ENCODE data around the gene SLC22A12.

Gene SLC22A12

DNA sequence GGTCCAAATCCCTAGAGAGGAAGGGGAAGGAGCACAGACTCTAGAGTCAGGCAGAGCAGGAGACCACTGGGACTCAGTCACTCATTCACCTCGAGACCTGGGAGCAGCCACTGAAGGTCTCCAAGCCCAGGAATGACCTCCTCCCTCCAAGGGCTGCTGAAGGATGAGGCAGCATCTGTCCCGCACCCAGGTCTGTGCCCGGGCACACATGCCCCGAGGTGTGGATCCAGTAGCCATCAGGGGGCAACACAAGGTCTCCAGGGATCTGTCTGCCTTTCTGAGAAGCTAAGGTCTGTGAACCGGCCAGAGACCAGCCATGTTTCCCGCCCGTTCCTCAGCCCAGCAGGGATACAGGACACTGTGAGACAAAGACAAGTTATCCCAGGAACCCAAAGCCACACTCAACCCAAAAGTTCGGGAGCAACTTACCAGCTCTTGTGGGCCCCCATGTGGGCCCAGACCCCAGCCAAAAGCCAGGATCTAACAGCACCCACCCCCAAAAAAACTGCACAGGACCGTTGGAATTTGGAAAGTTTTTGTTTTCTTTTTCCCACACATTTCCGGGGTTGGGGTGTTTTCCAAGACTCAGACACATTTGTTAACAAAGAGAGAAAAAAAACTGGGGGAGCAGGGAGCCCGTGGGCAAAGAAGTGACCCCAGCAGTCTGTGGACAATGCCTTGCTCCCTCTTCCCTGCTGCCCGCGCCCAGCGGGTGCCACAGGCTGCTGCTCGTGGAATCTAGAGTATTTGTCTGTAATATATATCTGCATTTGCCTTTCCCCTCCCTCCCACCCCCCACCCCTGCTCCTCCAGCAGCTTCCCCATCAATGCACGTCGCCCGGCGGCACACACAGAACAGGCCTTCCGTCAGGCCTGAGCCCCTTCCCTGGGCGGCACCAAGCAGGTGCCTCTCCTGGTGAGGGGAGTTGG lies 14.9 kb downstream of the SLC22A12 start:
- DNase-seq = no peak

DNA sequence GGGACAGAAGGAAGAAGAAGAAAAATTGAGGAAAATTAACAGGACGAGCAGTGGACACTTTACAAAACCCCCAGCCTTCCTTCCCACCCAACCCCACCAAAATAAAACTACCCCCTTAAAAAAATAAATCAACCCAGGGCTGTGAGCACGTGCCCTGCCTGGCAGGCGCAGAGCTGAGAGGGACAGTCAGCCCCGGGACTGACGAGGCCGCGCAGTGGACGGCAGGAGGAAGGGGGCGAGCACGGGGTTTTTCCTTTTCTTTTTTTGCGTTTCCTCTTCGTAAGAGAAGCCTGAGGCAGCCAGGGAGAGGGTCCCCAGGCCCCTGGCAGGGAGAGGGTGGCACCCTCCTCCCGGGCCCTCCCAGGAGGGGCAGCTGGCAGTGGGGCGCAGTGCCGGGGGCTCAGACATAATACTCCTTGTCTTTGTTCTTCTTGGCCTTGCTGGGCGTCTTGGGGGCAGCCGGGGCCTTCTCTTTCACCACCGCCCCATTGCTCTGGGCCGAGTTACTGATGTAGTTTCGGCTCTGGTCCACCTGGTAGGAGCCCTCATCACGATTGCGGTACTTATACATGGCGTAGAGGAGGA lies 15.9 kb downstream of the SLC22A12 start:
- no peak for DNase-seq

DNA sequence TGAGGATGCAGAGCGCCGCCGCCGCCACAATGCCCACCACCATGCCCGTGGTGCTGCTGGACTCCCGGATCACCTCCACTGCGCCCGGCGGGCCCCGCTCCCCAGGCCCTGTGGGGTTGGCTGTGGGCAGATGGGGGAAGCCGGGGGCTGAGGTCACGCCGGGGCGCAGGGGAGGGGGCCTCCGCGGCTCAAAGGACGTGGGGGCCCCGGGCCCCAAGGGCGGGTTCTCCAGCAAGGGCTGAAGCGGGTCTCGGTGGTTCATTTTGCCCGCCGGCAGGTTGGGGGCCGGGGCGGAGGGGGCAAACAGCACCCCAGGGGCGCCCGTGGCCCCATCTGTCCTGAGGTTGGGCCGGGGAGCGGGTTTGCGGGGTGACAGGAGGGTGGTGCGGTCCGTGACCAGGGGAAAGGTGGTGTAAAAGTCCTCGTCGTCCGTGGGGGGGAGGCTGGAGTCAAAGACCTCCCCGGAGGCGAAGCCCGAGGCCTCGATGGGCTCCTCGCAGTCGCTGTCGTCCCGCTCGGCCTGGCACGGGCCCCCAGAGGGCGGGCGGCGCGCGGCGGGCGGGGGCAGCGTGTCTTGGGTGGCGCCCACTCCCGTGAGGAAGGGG lies 16.5 kb downstream of the SLC22A12 start:
- no peak for DNase-seq

DNA sequence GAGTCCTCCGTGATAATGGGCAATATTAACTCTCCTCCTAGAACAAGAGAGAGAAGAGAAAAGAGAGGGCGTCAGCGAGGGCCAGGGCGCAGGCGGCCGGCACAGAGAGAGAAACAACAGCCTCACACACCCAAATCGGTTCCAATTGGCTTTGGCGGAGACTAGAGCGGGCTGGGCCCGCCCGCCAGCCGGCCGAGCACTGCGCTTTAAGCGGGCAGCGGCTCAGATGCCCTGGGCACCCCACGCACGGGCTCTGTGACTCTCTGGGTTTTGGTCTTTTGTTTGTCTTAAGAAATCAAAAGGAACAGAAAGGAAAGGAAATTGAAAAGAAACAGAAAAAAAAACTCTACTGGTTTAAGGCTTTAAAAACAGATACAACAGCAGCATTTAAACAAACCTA lies 17.0 kb downstream of the SLC22A12 start:
- DNase-seq = no peak

DNA sequence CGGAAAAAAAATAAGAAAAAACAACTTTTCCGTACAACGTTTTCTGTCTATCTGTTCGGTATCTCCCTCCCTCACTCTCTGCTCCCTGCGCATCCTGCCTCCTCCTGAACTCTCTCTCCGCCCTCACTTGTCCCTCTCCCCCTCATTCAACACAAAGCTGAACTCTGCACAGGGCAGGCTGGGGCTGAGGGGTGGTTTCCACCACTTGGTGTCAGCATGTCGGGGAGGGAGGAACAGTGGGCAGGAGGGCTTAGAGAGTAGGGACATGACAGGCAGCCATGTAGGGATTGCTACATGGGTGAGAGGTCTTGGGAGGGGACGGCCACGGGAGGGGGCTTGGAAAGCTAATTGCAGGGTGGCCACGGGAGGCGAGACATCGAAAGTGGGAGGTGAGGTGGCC lies 17.6 kb downstream of the SLC22A12 start:
- DNase-seq = no peak

DNA sequence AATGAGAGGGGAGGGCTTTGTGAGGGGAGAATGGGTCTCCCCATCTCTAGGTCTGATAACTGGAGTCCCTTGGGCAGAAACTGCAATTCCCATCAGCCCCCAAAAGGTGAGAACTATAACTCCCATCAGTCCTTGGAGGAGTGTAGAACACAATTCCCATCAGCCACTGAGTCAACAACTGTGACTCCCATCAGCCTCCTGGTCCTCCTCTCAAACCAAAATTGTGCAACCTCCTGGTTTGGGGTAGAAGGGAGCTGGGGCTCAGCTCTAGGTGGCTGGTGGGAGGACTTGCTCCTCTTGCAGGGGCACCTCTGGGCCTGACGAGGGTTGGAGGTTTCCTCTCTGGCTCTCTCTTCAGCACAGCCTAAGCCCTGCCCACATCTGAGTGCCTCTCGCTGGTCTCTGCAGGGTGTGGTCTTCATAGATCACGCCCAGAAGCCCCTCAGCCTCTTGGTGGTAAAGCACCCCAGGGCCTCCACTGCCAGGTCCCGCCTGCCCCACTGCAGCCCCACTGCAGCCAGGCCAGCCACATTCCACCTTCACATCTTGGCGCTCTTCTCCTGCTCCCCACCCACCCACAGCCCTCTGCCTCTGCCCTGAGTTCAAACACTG lies 18.5 kb downstream of the SLC22A12 start:
- DNase-seq = no peak

DNA sequence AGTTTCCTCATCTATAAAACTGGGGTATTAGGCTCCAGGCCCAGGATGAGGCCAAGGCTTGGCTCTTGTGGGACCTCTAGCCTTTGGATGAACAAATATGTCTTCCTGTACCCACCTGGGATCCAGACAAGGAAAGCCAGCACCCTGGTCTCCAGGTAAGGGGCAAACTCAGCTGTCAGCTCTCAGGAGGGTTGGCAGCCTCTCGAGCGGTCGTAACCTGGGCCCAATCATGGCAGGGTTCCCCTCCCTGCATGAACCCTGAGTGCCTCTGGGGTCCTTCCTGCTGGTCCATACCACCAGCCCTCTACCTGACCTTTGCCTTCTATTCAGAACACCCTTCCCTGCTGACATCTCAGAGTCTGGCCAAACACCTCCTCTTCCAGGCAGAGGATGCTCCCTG lies 19.6 kb downstream of the SLC22A12 start:
- DNase-seq = no peak

DNA sequence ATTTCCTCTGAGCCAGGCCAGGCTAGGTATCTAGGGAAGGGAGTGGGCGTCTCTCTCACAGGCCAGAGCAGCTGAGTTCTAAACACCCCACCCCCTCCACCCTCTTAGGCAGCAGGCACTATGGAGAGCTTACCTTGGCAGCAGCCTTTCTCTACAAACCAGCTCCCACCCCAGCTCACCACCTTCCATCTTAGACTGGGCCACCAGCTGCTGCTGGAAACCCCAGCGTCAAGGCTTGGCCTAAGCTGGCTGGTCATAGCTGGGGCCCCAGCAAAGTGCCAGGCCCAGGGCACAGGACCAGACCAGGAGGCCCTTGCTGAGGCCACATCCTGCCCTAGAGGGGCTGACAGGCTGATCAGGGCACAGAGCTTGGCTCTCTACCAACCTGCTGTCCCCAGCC lies 20.2 kb downstream of the SLC22A12 start:
- no peak for DNase-seq

DNA sequence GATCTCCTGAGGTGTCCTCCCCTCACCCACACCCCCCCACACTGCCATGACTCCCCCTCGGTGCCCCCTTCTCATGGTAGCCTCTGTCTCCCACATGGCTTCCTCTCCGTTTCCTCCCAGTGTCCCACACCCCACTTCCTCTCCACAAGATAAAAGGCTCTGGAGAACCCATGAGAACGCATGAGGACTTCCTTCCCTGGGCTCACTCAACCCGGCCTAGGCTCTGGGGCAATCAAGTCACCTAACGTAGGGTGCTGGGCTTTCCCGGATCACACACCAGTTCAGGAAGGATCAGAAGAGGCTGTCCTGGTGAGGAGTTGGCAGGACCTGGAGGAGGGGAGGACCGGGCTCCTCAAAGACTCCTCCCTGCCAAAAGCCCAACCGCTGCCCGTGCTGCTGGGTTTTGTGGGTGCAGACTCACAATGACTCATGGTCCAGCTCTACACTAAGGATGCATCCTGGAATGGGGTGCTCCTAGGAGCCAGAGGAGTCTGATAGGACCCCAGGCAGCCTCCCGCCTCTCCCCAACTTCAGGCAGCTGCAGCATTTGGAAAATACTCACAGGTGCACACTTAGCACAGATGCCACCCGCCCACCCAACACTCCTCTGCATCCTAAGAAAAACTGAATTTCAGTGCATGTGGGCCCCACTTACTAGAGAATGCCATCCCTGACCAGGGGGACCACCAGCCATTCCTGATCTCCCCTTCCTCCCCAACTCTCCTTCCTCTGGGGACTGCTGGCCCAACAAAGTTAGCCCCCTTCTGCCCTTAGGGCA lies 21.0 kb downstream of the SLC22A12 start:
- DNase-seq = no peak

DNA sequence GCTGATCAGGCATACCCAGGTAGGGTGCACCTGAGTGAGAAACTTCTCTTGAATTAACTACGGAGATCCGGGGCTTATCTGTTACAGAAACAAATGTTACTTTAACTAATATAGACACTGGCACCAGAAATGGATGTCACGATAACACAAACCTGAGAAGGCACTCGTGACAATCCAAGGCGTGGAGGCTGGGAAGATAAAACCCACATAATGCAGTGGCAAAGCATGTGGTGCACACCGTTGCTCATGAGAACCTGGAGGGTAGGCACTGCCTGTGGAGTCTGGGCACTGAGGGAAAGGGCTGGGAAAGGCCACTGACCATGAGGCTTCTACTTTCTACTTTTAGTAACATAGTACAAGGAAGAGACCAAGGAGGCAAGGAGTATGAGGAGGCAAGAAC lies 22.6 kb downstream of the SLC22A12 start:
- DNase-seq = no peak

DNA sequence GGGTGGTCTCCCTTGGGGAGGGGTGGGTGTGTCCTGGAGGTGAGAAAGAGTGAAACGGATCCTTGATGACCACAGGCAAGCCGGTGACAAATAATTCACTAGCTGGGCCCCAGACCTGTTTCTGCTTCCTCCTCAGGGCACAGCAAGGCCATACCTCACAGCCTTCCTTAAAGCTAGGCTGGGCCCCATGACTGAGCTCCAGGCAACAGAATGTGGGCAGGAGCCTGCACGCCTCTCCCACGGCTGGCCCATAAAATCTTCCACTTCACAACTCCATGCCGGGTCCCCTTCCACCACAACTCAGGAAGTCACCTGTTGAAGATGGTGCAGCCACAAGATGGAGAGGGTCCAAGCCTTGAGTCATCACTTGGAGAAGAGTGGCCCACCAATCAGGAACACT lies 23.9 kb downstream of the SLC22A12 start:
- DNase-seq = no peak

DNA sequence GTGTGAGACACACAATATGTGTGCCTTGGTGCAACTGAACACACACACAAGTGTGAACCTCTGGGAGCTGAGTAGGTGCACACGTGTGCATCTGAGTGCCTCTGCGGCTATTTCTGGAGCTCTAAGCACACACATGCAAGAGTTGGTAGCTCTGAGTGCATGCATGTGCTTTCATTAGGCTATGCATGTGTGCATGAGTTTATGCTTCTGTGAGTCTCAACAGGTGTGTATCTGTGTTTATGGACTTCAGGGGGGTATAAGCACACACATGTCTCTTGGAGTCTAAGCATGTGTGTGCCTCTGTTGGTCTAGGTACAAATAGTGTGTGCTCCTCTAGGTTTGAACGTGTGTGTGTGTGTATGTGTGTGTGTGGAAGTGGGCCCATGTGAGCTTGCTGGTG lies 25.8 kb downstream of the SLC22A12 start:
- no peak for DNase-seq

DNA sequence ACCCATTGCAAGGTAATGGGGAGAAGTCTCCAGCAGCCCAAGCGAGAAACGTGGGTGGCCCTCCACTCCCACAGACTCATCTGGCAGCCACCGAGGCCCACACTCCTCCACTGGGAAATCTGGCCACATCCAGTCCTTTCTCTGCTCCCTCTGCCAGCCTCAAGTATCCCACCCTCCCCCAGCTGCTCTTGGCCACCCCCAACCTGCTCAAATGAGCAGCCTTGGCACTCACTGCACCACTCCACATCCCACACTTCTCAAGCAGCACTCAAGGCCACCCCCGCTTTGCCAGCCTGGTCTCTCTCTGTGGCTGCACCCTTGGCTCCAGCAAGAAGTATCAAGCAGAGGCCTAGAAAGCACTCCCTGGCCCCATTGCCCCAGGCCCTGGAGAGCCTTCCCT lies 28.2 kb downstream of the SLC22A12 start:
- DNase-seq = no peak

DNA sequence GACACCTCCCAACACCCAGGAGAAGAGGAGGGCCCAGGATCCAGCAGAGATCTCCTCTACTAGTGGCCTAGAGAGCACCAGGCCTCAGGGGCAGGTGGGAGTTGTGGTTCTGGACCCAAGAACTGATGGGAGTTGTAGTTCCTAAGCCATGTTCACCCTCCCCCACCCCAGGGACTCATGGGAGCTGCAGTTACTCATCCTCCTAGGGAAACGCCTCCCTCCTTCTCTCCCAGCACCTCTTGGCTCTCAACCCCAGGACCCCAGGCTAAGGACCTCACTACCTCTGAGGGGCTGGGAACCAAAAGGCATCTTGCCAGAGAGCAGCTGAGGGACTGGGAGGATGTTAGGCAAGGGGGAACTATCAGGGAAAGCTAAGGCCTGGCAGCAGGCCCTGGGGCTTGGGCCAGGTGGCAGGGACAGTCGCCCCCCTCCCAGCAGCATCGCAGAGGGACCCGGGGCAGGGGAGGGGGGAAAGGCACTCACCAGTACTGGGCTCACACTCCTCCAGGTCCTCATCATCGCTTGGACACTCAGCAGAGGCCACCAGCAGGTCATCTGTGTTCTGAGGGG lies 28.9 kb downstream of the SLC22A12 start:
- no peak for DNase-seq

DNA sequence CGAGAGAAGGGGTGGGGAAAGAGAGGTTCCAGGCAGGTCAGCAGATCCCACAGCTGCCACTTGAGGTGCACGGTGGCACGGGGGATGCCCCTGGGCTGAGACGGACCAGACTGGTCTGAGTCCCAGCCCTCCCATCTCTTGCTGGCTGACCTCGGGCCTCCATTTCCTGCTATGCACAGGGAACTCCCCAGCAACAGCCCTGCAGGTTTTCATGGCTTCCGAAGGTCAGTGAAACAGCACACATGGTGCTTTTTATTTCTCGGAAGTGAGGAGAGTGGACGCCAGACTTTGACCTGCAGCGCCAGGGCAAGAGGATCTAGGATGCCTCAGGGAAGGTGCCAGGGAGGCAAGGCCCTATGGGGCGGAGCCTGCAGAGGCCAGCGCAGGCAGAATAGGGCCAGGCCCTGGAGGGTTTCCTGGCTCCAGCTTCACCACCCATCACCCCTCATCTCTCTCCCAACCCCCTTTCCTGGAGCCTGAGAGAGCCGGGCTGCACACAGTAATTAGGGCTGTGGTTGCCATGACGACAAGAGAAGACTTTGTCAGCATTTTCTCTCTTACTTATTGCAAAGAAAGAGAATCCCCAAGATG lies 29.5 kb downstream of the SLC22A12 start:
- no peak for DNase-seq

DNA sequence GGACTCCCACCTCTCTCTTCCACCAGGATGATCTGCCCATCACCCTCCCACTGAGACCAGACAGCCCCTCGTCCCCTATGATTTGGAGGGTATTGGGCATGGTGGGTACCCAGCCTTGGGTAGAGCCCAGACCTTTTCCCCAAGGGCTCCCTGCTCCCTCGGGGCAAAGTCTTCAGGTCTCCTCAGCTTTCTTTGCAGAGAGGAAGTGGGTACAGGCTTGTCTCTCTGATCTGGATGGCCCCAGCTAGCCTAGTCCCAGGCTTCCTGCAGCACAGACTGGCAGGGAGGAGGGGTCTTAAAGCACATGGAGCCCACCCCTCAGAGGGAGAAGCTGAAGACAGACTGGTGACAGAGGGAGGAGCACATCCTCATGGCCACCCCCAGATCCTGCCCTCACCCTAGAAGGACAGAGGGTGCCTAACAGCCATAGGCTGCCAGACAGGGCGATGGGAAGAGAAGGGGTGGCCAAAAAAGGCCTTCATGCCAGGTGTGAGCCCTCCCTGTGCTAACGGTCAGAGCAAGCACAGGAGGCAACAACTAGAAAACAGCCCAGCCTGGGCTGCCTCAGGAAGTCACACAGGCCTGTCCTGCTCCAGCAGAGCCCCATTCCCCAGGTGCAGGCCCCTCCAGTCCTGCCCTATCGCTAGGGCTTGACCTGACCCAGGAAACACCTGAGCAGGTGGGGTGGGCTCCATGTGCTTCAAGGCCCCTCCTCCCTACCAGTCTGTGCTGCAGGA lies 30.4 kb downstream of the SLC22A12 start:
- no peak for DNase-seq

DNA sequence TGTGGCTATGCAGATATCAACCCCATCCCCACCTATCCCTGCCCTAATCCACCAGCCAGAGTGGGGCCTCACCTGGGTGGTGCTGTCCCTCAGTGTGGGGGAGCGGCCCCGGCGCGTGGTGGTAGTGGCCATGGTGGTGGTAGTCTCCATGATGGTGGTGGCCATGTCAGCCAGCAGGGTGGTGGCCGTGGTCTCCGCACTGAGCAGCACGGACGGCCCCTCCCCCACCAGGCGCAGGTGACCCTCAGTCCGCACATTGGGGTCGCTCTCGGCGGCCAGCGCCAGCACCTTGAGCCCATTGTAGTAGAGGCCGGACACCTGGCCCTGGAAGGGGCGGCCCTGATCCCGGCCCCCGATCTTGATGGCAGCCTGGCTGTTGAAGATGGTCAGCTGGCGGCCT lies 31.7 kb downstream of the SLC22A12 start:
- no peak for DNase-seq

DNA sequence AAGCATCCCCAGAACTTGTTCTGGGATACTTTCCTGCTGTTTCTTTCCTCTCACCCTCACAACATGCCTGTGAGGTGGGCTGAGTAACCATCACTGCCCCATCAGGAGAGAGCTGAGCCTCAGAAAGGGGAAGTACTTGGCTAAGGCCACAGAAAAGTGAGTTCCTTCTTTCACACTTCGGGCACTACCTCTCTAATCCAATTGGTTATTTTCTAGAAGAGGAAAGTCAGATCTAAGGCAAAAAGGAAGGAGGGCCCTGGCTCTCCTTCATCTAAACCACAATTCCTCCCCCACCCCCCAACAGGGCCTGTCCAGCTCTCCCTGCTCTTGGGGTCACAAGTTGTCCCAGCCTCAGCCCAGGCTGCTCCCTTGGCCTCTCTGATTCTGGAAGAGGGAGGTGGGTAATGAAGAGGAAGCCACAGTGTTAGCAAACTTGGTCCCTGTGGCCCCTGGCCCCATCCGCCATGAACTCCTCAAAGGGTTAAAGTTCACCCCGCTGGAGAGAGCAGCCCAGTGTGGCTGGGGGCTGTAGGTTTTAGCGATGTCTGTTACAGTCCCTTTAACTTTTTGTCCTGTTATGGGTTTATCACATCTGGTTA lies 34.0 kb downstream of the SLC22A12 start:
- no peak for DNase-seq

DNA sequence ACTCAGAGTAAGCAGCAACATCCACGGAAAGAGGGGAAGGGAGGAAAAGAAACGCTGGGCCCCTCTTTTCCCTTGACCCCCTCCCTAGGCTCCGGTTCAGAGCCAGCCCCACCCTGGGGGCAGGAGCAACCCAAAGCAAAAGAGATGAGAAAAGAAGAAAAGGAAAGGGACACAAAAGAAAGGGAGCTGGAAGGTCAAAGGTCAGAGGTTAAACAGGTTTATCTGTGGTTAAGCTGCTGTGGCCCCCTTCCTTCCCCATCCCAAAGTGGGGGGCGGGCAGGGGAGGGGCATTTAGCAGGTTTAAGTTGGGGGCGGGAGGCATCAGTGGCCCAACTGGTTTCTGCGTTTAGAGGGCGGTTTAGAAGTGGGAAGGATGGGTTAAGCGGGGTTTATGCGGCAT lies 35.6 kb downstream of the SLC22A12 start:
- DNase-seq = no peak

DNA sequence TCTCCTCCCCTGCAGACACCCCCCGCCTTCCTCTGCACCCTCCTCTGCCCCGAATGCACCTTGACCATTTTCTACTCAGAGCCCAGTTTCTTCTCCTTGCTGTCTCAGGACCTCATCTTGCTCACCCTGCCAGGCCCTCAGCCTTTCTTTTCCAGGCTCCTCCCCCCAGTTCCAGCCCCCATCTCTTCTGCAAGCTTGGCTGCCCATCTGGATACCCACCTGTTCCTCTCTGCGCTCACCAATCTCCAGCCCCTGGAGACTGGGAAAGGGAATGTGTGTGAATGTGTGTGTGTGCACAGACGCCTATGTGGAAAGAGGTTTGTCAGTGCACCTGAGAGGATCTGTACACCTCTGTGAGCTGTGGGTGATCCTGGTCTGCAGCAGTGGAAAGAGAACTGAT lies 36.4 kb downstream of the SLC22A12 start:
- no peak for DNase-seq

DNA sequence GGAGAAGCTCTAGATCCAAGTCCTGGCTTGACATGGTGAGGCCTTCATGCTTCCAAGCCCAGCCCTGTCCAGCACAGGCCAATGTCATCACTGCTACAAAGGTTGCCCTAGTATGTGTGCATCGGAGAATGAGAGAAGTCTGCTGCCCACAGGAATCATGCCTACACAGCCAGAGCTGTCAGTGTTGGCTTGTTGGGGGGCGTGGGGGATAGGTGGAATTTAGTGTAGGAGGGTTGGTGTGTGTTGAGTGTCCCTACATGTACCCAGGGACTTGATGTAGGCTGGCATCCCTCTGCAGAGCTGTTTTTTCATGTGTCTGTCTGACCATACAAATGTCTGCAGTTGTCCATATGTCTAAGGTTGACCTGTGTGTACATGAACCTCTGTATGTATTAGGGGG lies 37.6 kb downstream of the SLC22A12 start:
- DNase-seq = no peak

All from stimulated activated CD4-positive, alpha-beta T cell treated with anti-CD3 and anti-CD28 coated beads, Interleukin-4, amount 100 ng/mL, for 4 hours (primary cell).